Superior temporal gyrus (tissue), 1 donor: ENCODE results near the gene CD36.

Source experiments
- DNase-seq: peaks from one replicate; pipeline ENCODE4 v3.0.0-alpha.2; 2016; ENCODE audit errors: extremely low spot score

Gene CD36

DNA sequence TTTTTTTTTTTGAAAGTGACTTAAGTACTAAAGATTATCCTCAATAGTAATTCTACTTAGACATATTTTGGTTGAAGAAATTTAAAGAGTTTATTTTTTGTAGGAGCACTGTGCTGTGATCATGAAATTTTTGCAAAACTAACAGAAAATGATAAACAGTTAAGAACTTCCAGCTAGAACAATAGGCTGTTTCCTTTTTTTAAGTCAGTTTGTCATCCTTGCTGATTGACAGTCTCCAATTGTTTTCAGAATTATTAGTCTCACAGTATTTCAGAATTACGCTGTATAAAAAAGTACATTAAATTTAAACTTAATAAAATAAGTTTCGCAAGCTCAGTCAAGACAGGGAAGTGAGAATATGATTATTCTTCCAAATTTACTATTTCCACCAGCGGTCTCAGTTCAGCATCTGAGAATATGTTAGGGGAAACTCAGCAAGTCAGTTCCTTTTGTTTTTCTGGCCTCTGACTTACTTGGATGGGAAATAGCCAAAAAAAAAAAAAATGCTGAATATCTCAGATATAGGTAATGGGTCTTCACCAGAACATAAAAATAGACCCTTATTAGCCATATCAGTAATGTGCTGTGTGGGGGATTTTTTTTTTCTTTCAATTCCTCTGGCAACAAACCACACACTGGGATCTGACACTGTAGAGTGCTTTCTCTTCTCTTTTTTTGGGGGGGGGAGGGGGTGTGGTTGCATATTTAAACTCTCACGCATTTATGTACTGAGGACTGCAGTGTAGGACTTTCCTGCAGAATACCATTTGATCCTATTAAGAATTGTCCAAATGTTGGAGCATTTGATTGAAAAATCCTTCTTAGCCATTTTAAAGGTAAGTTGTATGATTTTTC is at the start of gene CD36:
CD36 (plus strand) TSS at position 732 of the 855 bp plus-strand sequence. CDS start 8,099 bp downstream, outside the sequence.
- DNase-seq = no peak

DNA sequence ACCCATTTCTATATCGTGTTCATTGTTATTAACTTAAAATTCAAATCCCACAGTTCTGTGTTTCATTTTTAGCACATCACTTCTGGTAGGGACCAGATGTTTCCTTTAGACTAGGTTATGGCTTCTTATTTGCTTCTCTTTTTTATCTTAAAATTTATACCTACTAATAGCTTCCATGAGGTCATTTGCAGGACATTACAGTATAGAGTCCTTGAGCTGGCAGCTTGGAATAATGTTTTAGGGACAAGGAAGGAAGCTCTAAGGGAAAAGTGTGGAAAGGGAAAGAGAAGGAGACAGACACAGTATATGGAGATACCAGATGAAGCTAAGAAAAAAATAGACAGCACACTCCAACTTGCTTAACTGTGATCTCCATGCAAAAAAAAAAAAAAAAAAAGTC is 48.8 kb upstream of the CD36 start:
- DNase-seq = no peak

DNA sequence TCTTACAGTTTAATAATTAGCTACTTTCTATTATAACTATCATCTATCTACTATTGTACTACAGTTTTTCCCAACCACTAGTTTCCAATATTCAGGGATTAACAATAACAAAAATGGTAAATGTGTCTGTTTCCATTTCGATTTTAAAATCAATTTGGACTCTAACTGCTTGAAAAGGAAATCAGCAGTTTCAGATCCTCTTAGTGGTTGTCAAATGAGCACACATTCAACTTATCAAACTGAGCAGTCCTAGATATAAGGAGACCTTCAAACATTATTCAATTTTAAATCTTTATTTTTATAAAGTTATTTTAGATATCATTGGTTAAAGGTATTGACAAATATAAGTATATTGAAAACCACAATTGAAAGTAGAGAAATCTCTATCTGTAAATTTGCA is 46.8 kb upstream of the CD36 start:
- DNase-seq = no peak

DNA sequence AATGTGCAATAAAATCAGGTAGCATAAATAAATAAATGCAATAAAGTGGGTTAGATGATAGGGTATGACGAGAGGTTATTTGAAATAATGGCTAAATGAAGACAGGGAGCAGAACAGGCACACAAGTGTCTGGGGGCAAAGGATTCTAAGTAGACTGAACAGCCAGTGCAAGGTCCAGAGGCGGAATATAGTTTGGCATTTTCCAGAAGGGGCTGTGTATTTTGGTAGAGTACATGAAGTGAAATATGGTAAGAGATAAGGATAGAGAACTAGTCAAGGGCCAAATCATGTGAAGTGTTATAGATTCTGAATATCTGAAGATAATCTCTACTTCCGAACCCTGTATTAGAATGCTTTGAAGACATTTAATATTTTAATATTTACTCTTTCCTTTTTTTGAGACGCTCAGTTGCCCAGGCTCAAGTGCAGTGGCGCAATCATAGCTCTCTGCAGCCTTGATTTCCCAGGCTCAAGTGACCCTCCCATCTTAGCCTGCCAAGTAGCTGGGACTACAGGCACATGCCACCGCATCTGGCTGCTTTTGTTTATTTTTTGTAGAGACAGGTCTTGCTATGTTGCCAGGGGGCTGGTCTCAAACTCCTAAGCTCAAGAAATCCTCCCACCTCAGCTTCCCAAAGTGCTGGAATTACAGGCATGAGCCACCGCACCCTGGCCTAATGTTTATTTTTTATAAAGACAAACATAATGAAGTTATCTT is 44.4 kb upstream of the CD36 start:
- no peak for DNase-seq

DNA sequence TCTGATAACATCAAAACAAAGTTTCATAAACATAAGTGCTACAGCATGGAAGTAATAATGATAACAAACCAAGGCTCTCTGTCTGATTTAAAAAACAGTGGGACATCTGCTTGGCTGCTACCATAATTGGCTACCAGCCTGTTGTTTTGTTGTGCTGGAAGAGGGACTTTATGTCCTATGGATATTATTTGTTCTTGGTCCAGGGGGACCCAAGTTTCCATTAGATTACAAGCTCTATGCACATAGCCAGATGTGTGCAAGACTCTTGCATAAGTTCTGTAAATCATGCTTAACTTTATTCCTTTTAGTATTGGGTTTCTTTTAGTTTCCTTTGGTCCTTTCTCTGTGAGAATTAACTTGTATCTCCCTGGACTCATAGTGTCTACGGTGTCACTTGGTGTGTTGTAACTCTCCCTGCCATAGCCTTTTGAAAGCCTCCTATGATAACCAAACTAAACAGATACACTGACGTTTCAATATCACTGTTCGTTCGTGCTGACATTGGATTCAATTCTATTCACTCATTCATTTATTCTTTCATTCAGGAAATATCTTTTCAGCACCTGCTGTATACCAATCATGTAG is 41.4 kb upstream of the CD36 start:
- DNase-seq = no peak

DNA sequence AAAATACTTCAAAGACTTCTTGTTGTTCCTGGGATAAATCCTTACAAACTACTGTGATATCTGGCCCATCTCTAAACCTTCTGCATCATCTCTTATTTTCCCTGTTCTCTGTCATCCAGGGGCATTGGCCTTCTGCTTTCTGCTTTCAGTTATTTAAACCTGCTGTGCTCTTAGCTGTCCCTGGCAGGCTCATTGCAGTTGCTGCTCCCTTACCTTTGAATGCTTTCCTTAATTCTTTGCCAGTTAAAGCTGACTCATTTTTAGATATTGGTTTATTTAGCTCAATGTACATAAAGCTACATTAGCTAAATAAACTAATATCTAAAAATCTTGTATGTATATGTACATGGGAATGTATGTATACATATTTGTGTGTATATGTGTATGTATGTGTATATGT is 40.6 kb upstream of the CD36 start:
- DNase-seq = no peak

DNA sequence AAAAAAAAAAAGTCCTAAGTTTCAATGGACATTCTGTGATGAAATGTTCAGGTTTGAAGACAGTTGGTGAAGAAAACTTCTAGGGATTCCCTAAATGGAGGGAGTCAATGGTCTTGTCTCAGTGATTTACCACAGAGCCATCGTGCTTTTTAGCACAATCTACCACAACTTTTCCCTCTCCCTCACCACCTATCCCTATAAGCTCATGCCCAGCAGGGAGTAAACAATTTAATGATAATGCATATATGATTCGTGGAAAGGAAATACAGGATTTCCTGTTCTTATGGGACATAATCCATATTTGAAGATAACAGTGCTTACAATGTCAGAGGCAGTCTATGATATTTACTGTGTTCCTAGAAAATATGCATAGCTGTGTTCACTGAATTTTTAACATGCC is 38.4 kb upstream of the CD36 start:
- DNase-seq = no peak

DNA sequence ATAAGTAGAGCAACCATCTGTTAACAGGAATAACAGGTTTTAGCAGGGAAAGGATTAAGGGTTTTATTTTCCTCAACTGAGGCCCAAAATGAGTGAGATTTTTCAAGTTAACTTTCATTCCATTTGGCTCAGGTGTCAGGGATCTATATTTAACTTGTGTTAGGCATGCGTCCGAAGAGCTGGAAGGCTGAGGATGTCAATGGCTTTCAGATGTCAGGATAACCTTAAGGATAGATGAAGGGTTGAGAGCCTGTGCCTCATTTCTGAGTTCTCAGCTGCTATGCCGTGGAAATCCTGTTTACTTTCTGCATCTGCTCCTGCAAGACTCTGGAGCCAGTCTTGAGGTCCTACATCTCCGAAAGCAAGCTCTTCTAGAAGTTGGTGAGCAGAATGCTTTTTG is 36.4 kb upstream of the CD36 start:
- no peak for DNase-seq

DNA sequence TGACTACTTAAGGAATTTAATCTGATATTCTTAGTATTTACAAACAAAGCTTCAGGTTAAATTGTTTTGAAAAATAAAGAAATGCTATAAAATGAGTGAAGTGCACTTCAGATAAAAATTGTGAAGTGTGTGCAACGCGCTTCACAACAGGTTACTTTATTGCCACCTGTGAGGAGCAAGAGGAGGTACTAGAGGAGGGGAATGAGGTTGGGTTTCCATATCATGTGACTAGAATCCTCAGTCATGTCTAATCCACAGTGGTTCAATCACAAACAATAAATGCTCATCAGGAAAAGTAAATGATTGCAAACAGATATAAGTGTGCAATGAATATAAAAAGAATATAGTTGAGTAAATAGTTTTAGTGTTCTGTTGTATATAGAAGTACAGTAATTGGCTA is 34.5 kb upstream of the CD36 start:
- DNase-seq = no peak

DNA sequence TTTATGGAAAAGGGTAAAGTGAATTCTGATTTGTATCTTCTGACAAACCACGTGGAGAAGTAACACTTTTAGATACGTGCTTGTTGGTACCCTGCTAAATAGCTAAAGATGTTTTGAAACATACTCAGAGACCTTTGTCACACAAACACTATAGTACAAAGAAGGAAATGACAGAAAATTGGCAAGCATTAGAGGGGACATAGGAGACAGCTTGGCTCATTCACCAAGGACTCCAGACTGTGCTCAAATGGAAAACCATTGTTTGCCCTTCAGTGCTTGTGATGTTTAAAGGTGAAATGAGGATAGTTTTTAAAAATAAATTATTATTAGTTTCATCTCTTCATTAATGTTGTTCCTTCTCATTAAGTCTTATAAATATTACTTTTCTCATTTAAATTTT is 34.0 kb upstream of the CD36 start:
- DNase-seq = no peak

DNA sequence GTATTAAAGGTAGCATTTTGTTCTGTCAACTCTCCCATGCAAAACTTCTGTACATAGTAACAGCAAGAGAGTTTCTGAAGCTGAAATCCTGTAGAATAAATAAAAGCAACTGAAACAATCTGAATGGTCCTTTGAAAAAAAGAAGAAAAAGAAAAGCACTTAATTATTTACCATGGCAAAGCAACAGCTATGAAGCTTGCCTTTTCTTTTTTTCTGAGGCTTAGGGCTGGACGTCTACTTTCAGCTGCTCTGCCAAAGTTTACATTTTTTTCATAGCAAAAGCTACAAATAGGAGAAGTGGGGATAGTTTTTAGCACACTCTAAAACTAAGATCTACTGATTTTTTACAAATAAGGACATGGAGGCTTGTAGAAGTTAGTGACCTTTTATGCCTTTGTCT is 31.3 kb upstream of the CD36 start:
- DNase-seq = no peak

DNA sequence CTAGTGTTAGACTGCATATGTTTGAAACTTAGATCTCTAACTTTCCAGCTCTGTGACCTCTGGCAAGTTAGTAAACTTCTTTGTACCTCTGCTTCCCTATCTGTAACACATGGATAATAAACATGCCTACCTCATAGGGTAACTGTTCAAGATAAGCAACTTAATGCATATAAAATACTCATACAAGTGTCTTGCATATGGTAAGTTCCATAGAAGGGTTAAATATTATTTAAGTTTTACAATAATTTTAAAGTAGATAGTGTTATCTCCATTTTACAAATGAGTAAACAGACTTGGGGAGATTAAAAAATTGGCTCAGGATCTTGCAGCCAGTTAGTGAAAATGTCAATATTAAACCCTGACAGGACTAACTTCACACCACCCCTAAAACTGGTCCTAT is 30.1 kb upstream of the CD36 start:
- no peak for DNase-seq

DNA sequence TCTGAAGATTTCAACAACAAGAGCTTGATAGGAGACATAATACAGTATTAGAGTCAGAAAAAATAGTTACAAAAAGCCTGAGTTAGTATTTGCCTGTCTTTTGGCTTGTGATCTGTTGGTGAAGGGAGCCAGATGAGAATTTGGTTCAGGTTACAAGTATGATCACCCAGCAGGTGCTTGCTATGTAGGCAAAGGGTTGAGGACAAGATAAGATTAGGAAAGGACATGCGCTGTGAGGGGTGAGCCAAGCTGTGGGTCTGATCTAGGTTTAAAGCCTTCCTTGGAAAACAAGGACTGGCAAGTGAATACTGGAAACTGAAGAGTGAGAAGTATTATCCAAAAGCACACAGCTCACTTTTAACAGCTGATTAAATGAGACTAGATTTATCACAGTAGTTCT is 28.7 kb upstream of the CD36 start:
- DNase-seq = no peak

DNA sequence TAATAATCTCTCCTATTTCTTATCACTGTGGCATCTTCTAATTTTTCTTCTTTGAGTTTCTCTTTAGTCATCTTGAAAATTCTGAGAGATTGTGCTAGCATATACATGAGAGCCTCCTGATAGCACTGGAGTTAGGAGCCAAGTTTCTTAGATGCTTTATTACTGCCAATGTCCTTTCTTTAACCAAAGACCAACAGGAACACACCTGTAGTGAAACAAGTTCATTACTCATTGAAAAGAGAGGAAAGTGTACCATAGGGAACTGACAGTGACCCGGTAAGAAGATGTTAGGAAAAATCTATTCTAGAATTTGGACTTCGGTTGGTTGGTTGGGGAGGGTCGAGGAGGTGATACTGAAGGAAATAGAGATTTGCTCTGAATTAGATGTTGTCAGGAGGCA is 27.1 kb upstream of the CD36 start:
- no peak for DNase-seq

DNA sequence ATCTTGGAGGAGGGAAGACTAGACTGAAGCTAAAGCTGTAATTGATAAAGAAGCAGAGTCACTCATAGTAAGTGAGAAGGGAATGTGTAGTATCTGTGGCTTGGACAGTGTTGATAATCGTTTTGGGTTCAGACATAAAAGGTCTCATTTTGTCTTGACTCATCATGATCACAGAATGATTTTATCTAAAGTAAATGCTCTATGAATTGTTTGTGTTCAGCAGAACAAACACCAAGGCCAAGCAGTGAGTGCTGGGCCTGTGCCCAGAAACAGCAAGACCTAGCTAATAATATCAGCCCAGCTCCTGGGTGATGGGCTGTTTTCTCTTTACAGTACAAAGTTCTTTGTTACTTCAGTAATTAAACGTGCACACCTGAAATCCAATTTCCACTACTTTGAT is 26.7 kb upstream of the CD36 start:
- no peak for DNase-seq

DNA sequence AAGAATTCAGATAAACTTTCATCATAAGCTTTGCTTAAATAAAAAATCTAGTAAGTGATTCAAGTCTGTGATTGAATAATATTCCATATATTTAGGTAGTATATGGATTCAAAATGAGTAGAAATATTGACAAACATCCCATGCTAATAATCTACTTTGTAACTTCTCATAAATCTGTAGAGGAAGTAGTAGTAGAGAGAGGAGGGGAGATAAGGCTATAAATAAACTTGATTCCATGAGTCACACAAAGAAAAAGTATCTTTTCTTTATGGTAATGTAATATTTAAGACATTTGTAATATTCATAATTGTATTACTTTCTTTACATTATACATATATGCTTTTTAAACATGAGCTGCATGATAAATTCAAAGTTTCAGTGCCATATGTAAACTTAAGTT is 25.6 kb upstream of the CD36 start:
- no peak for DNase-seq

DNA sequence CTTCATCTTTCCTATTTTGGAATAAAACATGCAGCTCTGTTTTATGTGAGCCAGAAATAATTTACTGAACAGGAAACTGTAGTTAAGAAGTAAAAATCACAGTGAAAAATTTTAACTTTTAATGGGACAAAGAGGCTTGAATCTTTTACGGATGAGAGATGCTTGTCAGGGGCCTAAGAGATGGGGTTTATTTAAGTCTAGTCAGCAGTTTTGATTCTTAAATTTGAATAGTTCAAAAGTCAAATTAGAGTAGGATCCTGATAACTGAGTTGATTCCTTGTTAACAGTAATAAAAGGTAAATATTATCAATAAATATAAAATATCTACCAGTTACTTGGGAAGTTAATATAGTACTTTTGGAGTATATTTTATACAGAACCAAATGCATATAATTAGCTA is 24.9 kb upstream of the CD36 start:
- DNase-seq = no peak

DNA sequence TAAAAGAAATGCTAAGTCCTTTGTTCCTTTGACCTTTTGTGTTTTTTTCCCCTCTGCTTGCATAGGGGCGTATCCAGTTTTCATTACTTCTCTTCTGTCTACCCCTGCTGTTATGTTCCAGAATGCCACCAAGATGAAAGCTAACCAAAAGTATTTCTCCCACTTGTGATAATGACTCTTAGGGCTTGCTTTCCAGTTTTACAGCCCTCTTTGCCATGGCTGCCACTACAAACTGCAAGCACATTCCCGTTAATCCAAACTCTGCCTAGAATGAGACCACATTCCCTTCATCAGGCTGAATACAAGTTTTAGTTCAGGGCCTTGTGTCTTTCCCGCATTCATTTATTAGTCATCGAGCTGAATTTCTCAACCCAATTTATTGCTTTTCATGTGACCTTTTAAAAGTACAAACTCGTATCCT is 23.6 kb upstream of the CD36 start:
- DNase-seq = no peak

DNA sequence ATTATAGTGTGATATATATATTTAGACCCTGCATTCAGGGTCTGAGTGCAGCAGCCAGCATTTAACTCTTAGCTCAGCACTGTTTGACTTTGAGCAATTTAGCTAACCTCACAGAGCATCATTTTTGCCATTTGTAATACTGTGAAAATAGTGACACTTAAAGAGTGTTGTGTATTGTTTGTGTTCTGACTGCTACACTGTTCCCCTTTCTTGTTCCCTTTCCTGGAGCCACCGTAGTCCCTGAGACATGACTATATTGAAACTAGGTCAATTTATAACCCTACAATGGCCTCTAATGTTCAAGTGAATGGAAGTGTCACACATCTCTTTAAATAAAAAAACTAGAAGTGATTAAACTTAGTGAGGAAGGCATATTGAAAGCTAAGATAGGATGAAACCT is 20.3 kb upstream of the CD36 start:
- DNase-seq = no peak

DNA sequence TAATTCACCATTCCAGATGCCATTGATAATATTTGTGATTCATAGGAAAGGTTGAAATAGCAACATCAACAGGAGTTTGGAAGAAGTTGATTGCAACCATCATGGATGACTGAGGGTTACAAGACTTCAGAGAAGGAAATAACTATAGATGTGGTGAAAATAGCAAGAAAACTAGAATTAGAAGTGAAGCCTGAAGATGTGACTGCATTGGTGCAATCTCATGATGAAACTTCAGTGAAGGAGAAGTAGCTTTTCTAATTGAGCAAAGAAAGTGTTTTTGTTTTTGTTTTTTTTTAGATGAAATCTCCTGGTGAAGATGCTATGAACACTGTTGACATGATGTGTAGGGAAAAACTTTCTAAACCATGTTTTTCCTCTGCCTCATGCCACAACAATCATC is 18.7 kb upstream of the CD36 start:
- DNase-seq = no peak

DNA sequence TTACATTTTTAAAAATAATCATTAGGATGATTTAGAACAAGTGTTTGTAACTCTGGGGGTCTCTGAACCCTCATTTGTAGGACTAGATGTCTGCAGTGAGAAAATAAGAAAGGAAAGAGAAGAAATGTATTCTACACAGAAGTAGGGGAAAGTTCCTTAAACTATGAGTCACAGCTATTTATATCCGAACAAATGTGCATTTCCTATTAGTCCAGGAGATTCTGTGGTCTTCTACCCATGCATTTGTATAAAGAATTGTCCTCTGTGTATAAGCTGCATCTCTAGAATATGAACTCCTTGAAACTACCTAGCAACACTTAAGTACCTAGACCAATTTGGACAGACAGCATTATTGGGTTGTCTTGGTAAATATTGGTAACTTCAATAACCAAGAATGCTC is 15.9 kb upstream of the CD36 start:
- DNase-seq = no peak

DNA sequence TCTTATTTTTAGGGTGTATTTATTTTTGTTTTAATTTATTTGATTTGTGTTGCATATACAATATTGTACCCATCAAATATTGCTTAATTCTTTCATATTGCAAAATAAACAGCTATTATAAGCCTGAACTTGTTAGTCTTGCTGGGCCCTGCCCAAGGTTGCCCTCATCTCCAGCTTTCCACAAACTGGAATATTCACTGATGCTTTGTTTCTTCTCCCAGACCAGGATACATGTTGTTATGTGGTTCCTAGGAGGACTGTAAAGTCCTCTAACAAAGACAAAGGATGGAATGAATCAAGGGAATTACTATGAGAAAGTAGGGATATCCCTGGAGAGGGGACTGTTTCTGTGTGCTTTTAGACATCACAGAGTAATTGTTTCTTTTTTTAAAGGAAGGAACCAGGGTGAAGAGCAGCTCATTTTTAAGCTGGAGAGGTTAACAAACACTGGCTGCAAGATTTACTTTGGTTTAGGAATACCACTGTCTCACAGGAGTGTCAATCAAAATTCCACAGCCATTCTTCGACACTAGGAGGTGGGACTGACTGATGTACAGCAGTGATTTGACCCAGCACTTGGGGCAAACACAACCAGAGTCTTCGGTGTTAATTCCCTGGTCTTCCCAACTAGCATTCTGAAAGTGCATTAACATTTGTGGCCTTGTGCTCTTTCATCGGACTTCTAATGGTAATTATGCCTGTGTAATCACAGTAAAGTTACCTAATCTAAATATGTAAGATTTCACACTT is 14.8 kb upstream of the CD36 start:
- no peak for DNase-seq
